ENCODE data around the gene DNM2. TPM values are rescaled to one million over a fixed set of nuclear protein-coding genes. Genes with fewer than 3 reads are reported as not detected.
A peak's percentile ranks its signal among the peaks of the same experiment; 100 is the strongest.

DNM2 gene
- total and polyA plus RNA-seq, 10 of the 15 experiments (the other 5 are each of a cell fraction or from before 2014, with no cell fraction given) = 1.2 to 146 (median 68.9) TPM

DNA sequence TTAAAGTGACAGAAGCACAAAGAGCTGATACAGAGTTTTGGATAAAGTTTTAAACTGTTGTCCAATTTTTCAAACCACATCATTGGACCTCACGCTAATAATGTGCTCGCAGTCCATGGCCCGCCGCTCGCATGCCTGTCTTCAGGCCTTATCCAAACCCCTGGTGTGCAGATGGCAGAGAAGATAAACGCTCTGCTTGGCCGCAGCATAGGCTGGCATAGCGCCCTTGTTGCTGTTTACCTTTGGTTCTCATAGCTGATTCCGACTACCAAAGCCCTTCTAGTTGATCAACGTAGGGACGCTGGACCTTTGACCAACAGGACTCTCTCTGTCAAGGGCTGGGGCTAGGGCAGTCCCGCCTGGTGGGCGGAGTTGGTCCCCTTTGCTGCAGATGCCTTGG, 40.1 kb upstream of the DNM2 start:
- no peaks in the 10 kb centered on the region for H3K27me3 ChIP-seq (replicated peaks in 1 of 2; ENCODE audit: control insufficient read depth in 2 of 2, insufficient read depth in 2 of 2, low read length in 1 of 2)
- 96% methylated on average over 13 of the region's 13 CpGs for WGBS (ENCODE audit: insufficient coverage, insufficient replicate concordance, low lambda C conversion rate, missing lambda C conversion rate)
- H3K27ac ChIP-seq (ENCODE audit: control insufficient read depth, insufficient read depth) = no peak overlapping the region
- no peak overlapping the region for H2AFZ ChIP-seq (ENCODE audit: control insufficient read depth, low read depth, low read length)
- no peak for TF ChIP-seq SP1 (IDR thresholded peaks at IDR 0.05; ENCODE audit: low read depth, low read length)
- no peak for TF ChIP-seq NBN (IDR thresholded peaks at IDR 0.05)
- TF ChIP-seq, protein P1, sequence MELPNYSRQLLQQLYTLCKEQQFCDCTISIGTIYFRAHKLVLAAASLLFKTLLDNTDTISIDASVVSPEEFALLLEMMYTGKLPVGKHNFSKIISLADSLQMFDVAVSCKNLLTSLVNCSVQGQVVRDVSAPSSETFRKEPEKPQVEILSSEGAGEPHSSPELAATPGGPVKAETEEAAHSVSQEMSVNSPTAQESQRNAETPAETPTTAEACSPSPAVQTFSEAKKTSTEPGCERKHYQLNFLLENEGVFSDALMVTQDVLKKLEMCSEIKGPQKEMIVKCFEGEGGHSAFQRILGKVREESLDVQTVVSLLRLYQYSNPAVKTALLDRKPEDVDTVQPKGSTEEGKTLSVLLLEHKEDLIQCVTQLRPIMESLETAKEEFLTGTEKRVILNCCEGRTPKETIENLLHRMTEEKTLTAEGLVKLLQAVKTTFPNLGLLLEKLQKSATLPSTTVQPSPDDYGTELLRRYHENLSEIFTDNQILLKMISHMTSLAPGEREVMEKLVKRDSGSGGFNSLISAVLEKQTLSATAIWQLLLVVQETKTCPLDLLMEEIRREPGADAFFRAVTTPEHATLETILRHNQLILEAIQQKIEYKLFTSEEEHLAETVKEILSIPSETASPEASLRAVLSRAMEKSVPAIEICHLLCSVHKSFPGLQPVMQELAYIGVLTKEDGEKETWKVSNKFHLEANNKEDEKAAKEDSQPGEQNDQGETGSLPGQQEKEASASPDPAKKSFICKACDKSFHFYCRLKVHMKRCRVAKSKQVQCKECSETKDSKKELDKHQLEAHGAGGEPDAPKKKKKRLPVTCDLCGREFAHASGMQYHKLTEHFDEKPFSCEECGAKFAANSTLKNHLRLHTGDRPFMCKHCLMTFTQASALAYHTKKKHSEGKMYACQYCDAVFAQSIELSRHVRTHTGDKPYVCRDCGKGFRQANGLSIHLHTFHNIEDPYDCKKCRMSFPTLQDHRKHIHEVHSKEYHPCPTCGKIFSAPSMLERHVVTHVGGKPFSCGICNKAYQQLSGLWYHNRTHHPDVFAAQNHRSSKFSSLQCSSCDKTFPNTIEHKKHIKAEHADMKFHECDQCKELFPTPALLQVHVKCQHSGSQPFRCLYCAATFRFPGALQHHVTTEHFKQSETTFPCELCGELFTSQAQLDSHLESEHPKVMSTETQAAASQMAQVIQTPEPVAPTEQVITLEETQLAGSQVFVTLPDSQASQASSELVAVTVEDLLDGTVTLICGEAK (IDR thresholded peaks at IDR 0.05; ENCODE audit: borderline replicate concordance) = no peak
- TF ChIP-seq POLR2AphosphoS5 (IDR thresholded peaks at IDR 0.05; ENCODE audit: low read length) = peak; percentile 35; the same call in 1 of the 2 replicates
- no peak for TF ChIP-seq PML (IDR thresholded peaks at IDR 0.05; ENCODE audit: low read length)
- no peak for TF ChIP-seq ATF7 (IDR thresholded peaks at IDR 0.05; ENCODE audit: low read depth)
- TF ChIP-seq POLR2A (IDR thresholded peaks at IDR 0.05; ENCODE audit: low read depth, low read length) = peak; percentile 34; the same call in 1 of the 2 replicates
- TF ChIP-seq JUNB (IDR thresholded peaks at IDR 0.05) = no peak
- no peak for TF ChIP-seq ZNF384 (IDR thresholded peaks at IDR 0.05; ENCODE audit: borderline replicate concordance, low read depth, low read length)
- TF ChIP-seq HDAC6 (IDR thresholded peaks at IDR 0.05; ENCODE audit: unreplicated experiment) = no peak
- peaks cover 2% of the 10 kb centered on the region; the same call in 1 of the 2 replicates for H4K20me1 ChIP-seq (ENCODE audit: control insufficient read depth, insufficient read depth)
- H3K36me3 ChIP-seq (ENCODE audit: control insufficient read depth in 2 of 2, insufficient read depth in 2 of 2, low read length in 1 of 2) = peaks cover 62% of the 10 kb centered on the region in 2 experiments
- in situ Hi-C loops (cut with MboI) = no loop called here
- RAD21 ChIA-PET (ENCODE audit: unreplicated experiment) = interaction anchor here (0.6 kb wide), 1 partner anchor 97 kb away, joined by 3 read pairs; no protein-coding TSS in a partner anchor
- CTCF ChIA-PET = no interaction called here
- no peak overlapping the region for H3K9ac ChIP-seq (ENCODE audit: control insufficient read depth, insufficient read depth, low read length)
- H3K4me3 ChIP-seq = no peak overlapping the region
- H3K4me2 ChIP-seq (ENCODE audit: control insufficient read depth, insufficient read depth) = no peak overlapping the region
- ATAC-seq (no peak), FAIRE-seq (no peak), DNase-seq (ENCODE audit: low read depth, low spot score) (no peak)
- intact Hi-C loops (cut with micrococcal nuclease; ENCODE audit: unreplicated experiment) = no loop called here
- SMC1A ChIA-PET (ENCODE audit: uncharacterized antibody, unreplicated experiment) = no interaction called here
- POLR2A ChIA-PET = interaction anchor here (0.5 to 1.0 kb wide), 2 partner anchors 19 to 272 kb away, joined by 4 to 5 read pairs; no protein-coding TSS in a partner anchor
- H3K4me1 ChIP-seq (ENCODE audit: control insufficient read depth, insufficient read depth, low read length) = no peaks in the 10 kb centered on the region
- TSS peak; percentile 7 for BruUV-seq (replicated peaks)
- H3K79me2 ChIP-seq (ENCODE audit: control insufficient read depth, insufficient read depth, low read length) = no peaks in the 10 kb centered on the region; the same call in none of the 2 replicates
- no peaks in the 10 kb centered on the region for H3K9me3 ChIP-seq (replicated peaks; ENCODE audit: control insufficient read depth, insufficient read depth, low read length)
